ENCODE measurements around the gene KIFC1. TPM values are rescaled to one million over a fixed set of nuclear protein-coding genes. Genes with fewer than 3 reads are reported as not detected.

The KIFC1 gene
- total and polyA plus RNA-seq, 2 of the 4 experiments (the other 2 are of a cell fraction), result 33.9 to 40.6 TPM

DNA sequence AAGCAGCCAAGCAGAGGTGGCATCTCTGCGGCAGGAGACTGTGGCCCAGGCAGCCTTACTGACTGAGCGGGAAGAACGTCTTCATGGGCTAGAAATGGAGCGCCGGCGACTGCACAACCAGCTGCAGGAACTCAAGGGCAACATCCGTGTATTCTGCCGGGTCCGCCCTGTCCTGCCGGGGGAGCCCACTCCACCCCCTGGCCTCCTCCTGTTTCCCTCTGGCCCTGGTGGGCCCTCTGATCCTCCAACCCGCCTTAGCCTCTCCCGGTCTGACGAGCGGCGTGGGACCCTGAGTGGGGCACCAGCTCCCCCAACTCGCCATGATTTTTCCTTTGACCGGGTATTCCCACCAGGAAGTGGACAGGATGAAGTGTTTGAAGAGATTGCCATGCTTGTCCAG lies 13.3 kb downstream of the KIFC1 start:
- H4K5ac ChIP-seq (ENCODE audit: low read depth, low read length), result no peak overlapping the region
- no peak overlapping the region for H3K27ac ChIP-seq (ENCODE audit: insufficient read depth, low read length)
- intact Hi-C loops (cut with micrococcal nuclease) (no loop called here), dilution Hi-C loops (cut with HindIII; ENCODE audit: low sequenced_read_pairs, unreplicated experiment) (no loop called here), in situ Hi-C loops (cut with MboI; ENCODE audit: low sequenced_read_pairs) (no loop called here)
- H3K27me3 ChIP-seq (ENCODE audit: control insufficient read depth, insufficient read depth, low read length), result no peaks in the 10 kb centered on the region
- H3K14ac ChIP-seq (replicated peaks; ENCODE audit: low read depth, low read length), result no peak overlapping the region
- POLR2A ChIA-PET (ENCODE audit: unreplicated experiment), result no interaction called here
- BruUV-seq (replicated peaks), result no TSS peak
- WGBS, 2 experiments (ENCODE audit: extremely low coverage in 2 of 2, insufficient read length in 1 of 2), result 85% methylated on average over 9 of the region's 17 CpGs; no CpG with 5 or more reads in 1 of the 2 experiments
- H3K9me1 ChIP-seq (ENCODE audit: insufficient read depth, low read length), result no peaks in the 10 kb centered on the region
- H2AFZ ChIP-seq (replicated peaks; ENCODE audit: low read length, poor library complexity), result no peak overlapping the region
- H2BK20ac ChIP-seq (ENCODE audit: low read depth, low read length), result no peak overlapping the region
- H4K91ac ChIP-seq (ENCODE audit: insufficient read depth, low read depth, low read length), result no peak overlapping the region
- CTCF ChIA-PET, result no interaction called here
- peaks cover 21% of the 10 kb centered on the region for H3K36me3 ChIP-seq (ENCODE audit: control insufficient read depth, insufficient read depth, low read length)
- H2AK9ac ChIP-seq (replicated peaks; ENCODE audit: low read depth, low read length, poor library complexity), result no peak overlapping the region
- H3K79me1 ChIP-seq (ENCODE audit: low read depth in 1 of 2, low read length in 2 of 2), result peaks cover 20 to 42% of the 10 kb centered on the region in 2 experiments
- H3K4me2 ChIP-seq (ENCODE audit: low read depth, low read length), result no peak overlapping the region
- no peaks in the 10 kb centered on the region; the same call in 1 of the 2 replicates for H4K20me1 ChIP-seq (ENCODE audit: insufficient read depth, low read length)
- no peak overlapping the region for H2BK5ac ChIP-seq (ENCODE audit: low read depth, low read length, poor library complexity, severe bottlenecking)
- H3K4ac ChIP-seq (ENCODE audit: low read depth, low read length), result no peak overlapping the region
- no peak overlapping the region for H3K18ac ChIP-seq (ENCODE audit: low read depth, low read length)
- no peak overlapping the region for H2BK15ac ChIP-seq (ENCODE audit: low read depth, low read length)
- TF ChIP-seq MXI1 (IDR thresholded peaks at IDR 0.05; ENCODE audit: borderline replicate concordance, low read depth, low read length) (no peak), CHD1 (IDR thresholded peaks at IDR 0.05; ENCODE audit: low read depth, low read length) (no peak), MAFK (IDR thresholded peaks at IDR 0.05; ENCODE audit: low read depth, low read length) (no peak), CEBPB (IDR thresholded peaks at IDR 0.05; ENCODE audit: low read depth, low read length) (no peak), POLR2A (IDR thresholded peaks at IDR 0.05; ENCODE audit: low read depth, low read length) (no peak), MAZ (IDR thresholded peaks at IDR 0.05; ENCODE audit: borderline replicate concordance, low read depth, low read length) (no peak), BHLHE40 (IDR thresholded peaks at IDR 0.05; ENCODE audit: low read depth, low read length) (no peak)
- no peak overlapping the region for H3K56ac ChIP-seq (ENCODE audit: extremely low read depth, insufficient read depth, low read length)
- ATAC-seq (ENCODE audit: low read depth), result no peak
- H3K4me1 ChIP-seq (ENCODE audit: control insufficient read depth, insufficient read depth, low read length), result no peaks in the 10 kb centered on the region
- H3K9ac ChIP-seq (ENCODE audit: low read depth, low read length), result no peak overlapping the region
- H2BK120ac ChIP-seq (ENCODE audit: low read depth, low read length), result no peak overlapping the region
- no peak for DNase-seq
- no peak overlapping the region for H3K4me3 ChIP-seq (ENCODE audit: insufficient read depth, low read depth, low read length)
- no peak overlapping the region for H2AK5ac ChIP-seq (ENCODE audit: low read depth, low read length)
- H3K9me3 ChIP-seq (ENCODE audit: control insufficient read depth, insufficient read depth, low read length), result no peaks in the 10 kb centered on the region
- no peak overlapping the region for H4K8ac ChIP-seq (ENCODE audit: low read depth in 2 of 2, low read length in 2 of 2)
- H3K23ac ChIP-seq (ENCODE audit: low read depth, low read length), result no peak overlapping the region
